Suppressor macrophage treated with lipopolysaccharide for 4 hours (primary cell): ENCODE measurements around the gene OMG.
"Not testable (repeated sequence)": the region's sequence is repeated elsewhere in the genome, so short reads cannot be mapped to it uniquely, and the experiment has no call there.

Source experiments
- DNase-seq: peaks from one replicate; pipeline ENCODE4 v3.0.0-alpha.2; 2020

Gene OMG

DNA sequence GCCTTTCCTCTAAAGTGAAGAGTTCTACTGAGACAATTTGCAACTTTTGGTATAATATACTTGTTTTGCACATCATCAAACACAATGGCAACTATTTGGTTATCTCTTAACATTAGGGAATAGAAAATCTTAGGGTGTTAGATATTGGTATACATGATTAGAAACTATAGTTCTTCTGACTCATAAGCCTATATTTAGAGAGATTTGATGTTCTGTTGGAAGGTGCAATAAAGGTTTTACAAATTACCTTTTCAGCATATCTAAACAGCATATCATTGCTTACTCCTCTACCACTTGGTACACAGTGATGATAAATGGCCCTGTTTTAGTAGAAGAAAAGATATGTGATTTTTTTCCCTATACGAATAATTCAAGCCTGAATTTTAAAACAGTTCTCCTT is 10.6 kb upstream of the OMG start:
- DNase-seq = no peak

DNA sequence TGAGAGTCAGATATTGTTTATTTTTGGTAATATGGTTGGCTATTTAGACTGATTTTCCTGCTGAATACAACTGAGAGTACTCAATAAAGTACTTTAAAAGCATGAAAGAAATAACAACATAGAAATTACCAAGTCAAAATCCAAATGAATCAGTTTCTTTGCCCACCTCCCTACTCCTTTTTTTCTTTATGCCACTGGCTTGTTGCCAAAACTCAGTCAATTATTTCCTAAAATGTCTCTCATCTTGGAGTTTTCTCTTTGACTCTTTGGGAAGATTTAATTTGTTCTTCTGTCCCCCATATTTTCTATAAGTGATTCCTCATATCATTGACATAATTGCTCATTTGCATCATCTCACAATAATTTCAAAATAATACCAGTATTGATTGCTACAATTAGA is 2.6 kb upstream of the OMG start:
- no peak for DNase-seq

DNA sequence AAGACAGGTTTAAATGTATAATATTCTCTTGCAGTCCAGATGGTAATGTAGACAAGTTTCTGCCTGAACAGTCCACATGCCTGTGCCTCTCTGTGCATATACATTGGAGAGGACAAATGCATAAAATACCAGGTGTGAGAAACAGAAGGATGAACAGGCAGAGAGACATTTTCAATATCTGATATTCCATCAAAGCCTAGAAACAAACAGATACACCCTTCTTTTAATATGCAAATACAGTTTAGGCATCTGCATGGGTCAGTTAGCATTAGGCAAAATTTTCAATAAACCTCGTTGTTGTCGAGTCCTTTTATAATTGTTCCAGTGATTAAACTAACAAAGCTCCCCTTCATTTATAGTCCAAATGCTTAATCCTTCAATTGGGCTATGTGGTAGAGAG is 897 bp downstream of the OMG start:
- no peak for DNase-seq

GRCh38 chr17:31295489-31295871 is 1.6 kb downstream of the OMG start:
- DNase-seq = no peak

- no peak for DNase-seq
Measured at GRCh38 chr17:31294820-31295488, 2.1 kb downstream of the OMG start.

- no peak for DNase-seq
Measured at GRCh38 chr17:31294231-31294630, 2.8 kb downstream of the OMG start.

DNA sequence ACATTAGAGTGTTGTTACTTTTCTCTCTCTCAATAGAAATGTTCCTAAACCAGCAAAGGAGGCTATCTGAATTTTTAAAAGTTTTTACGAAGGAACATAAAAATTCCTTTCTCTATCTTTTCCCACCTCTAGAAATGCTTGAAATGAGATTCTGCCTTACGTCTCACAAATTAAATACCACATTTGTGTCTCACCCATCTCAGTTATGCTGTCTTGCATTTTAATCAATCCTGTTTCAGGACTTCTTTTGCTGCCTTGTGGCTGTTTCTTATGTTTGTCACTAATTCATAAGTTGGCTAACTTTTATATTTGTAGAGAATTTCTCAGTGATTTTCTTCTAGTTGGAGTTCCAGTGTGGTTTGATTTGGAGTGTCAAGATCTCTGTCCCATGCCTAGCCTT is 3.5 kb downstream of the OMG start:
- no peak for DNase-seq

GRCh38 chr17:31291820-31292219 is 5.2 kb downstream of the OMG start:
- no peak for DNase-seq

- DNase-seq = no peak
Measured at GRCh38 chr17:31289790-31290189, 7.2 kb downstream of the OMG start.

GRCh38 chr17:31287932-31288331 is 9.1 kb downstream of the OMG start:
- DNase-seq = not testable (repeated sequence)

- no peak for DNase-seq
Measured at GRCh38 chr17:31286587-31286986, 10.5 kb downstream of the OMG start.

- DNase-seq = no peak
Measured at GRCh38 chr17:31283841-31284240, 13.2 kb downstream of the OMG start.

GRCh38 chr17:31281061-31281460 is 16.0 kb downstream of the OMG start:
- DNase-seq = no peak

- no peak for DNase-seq
Measured at GRCh38 chr17:31279401-31279800, 17.6 kb downstream of the OMG start.

DNA sequence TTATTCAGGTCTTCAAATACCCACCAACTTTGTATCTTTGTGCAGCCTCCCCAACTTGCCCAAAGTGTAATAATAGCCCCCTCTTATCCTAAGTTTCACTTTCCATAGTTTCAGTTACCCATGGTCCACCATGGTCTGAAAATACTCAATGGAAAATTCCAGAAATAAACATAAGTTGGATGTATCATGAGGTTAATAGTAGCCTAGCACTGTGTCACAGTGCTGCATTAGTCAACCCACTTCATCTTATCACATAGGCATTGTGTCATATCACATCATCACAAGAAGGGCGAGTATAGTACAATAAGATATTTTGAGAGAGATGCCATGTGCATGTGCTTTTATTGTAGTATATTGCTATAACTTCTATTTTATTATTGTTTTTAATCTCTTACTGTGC is 21.9 kb downstream of the OMG start:
- DNase-seq = peak; percentile 64

GRCh38 chr17:31274252-31274651 is 22.8 kb downstream of the OMG start:
- peak; percentile 65 for DNase-seq

DNA sequence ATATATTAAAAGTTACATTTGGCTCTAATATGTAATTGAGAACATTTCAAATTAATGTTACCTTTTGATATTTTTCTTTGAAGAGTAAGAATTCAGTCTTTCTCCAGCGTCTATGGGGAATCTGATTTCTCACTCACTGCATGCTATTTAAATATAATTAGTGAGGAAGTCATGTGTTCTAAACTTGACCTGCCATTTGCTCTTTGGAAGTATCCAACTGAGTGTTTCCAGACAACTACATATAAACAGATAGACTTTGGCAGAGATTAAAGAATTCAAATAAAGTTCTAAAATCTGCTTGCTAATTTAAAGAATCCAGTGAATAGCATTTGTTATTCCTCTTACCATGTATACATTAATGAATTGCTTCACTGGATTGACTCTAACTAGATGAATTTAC is 23.5 kb downstream of the OMG start:
- DNase-seq = no peak

DNA sequence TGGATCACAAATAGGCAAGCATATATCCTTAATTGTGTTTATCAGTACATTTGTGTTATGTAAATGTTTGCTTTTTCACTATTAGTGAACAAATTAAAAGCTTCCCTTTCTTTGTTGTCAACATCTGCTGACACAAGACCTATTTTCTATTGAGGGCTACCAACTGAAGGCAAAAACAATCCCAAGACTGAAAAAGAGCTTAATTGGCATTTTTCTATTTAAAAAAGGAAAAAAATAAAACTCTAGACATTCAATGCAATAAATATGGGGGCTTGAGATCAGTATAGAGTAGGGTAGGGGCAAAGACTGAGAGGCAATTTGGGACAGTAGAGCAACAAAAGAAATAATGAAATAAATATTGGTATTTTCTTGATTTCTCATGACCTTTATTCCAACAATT is 24.2 kb downstream of the OMG start:
- DNase-seq = no peak

GRCh38 chr17:31272236-31272635 is 24.8 kb downstream of the OMG start:
- no peak for DNase-seq

DNA sequence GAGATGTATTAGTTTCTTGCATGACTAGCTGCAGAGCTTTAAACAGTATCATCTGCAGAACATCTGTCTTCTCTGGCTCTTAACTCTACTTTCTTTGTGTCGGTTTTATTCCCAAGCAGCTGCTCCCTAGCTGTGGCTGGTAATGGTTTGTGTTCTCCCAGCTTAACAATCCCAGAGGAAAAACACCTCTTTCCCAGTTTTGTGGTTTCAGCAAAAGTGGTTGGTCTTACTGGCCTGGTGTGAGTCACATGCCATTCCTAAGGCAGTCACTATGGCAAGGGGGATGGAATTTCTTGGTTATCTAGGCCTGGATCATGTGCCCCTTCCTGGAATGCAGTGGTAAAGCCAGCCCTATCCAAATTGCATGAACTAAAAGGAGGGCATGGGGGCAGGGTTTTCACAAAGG is 27.5 kb downstream of the OMG start:
- no peak for DNase-seq

DNA sequence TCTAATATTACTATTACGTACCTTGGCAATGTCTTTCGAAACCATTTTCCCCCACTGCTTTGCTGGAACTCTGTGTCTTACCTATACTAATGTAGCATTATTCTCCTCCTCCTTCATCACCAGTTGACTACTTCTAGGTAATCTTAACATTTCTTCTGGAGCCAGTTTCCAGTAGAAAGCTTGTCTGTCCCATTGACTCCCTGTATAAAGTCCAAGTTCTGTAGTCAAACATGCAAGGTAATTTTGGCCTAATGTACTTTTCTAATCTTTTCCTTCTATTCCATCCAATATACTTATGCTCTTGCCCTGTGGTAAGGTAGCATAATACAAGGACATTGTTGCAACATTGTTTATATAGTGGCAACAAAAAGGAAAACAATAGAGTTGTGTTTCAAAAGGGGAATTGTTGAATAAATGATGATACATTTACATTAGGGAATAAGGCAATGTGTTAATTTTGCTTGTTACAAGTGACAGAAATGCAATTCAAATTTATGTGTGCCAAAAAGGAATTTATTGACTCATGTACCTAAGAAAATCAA is 27.9 kb downstream of the OMG start:
- no peak for DNase-seq

GRCh38 chr17:31266042-31266441 is 31.0 kb downstream of the OMG start:
- DNase-seq = no peak

DNA sequence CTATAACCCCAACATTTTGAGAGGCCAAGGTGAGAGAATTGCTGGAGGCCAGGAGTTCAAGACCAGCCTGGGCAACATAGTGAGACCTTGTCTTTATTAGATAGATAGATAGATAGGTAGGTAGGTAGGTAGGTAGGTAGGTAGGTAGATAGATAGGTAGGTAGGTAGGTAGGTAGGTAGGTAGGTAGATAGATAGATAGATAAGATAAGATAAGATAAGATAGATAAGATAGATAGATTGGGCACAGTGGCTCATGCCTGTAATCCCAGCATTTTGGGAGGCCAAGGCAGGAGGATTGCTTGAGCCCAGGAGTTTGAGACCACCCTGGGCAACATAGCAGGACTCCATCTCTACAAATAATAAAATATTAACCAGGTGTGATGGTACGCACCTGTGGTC is 34.1 kb downstream of the OMG start:
- DNase-seq = not testable (repeated sequence)

- no peak for DNase-seq
Measured at GRCh38 chr17:31261601-31262000, 35.4 kb downstream of the OMG start.

GRCh38 chr17:31260151-31260550 is 36.9 kb downstream of the OMG start:
- DNase-seq = no peak
